ENCODE measurements around the gene BSPRY.

Gene BSPRY

DNA sequence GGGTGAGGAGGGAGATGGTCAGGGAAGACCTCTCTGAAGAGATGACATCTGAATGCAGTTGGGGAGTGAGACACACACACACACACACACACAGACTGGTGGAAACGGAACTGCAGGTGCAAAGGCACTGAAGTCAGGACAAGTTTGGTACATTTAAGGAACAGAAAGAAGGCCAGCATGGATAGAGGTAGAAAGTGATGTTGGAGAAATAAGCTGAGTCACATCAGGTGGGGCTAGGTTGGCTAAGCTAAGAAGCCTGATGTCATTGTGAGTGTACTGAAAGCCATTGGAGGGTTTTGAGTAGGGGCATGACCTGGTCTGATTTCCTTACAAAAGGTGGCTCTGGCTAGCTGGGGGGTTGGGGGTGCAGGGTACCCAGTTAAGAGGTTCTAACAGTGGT, 3.1 kb downstream of the BSPRY start:
- intact Hi-C loops (cut with DNase I; ENCODE audit: low total_unique reads) = loop anchor here (5.0 kb wide), 1 partner anchor 240 kb away; no protein-coding TSS in a partner anchor
- no peak overlapping the region for H3K4me3 ChIP-seq
- H3K36me3 ChIP-seq = no peaks in the 10 kb centered on the region
- DNase-seq = no peak
- H3K9me3 ChIP-seq = no peaks in the 10 kb centered on the region
- no peak overlapping the region for H3K27ac ChIP-seq
- H3K27me3 ChIP-seq = peaks cover 0 to 5% of the 10 kb centered on the region in 2 donors
- H3K4me1 ChIP-seq = peaks cover 0 to 15% (median 11%) of the 10 kb centered on the region in 4 donors
- TF ChIP-seq CTCF (IDR thresholded peaks at IDR 0.05) = no peak

- peaks cover 0 to 4% (median 3%) of the 10 kb centered on the region in 4 donors for H3K4me1 ChIP-seq
- no peak overlapping the region for H3K4me3 ChIP-seq
- TF ChIP-seq CTCF (IDR thresholded peaks at IDR 0.05) = no peak
- DNase-seq = no peak
- H3K27me3 ChIP-seq = peaks cover 0 to 5% of the 10 kb centered on the region in 2 donors
- H3K9me3 ChIP-seq = no peaks in the 10 kb centered on the region
- H3K27ac ChIP-seq = no peak overlapping the region
- no peaks in the 10 kb centered on the region for H3K36me3 ChIP-seq
- intact Hi-C loops (cut with DNase I; ENCODE audit: low total_unique reads) = no loop called here
Observed at GRCh38 chr9:113355040-113355596, 5.8 kb downstream of the BSPRY start.

- H3K4me3 ChIP-seq = no peak overlapping the region
- TF ChIP-seq CTCF (IDR thresholded peaks at IDR 0.05) = no peak
- DNase-seq = no peak
- H3K4me1 ChIP-seq = no peaks in the 10 kb centered on the region
- no peaks in the 10 kb centered on the region for H3K36me3 ChIP-seq
- no peaks in the 10 kb centered on the region for H3K9me3 ChIP-seq
- no peak overlapping the region for H3K27ac ChIP-seq
- peaks cover 0 to 5% of the 10 kb centered on the region in 2 donors for H3K27me3 ChIP-seq
- intact Hi-C loops (cut with DNase I; ENCODE audit: low total_unique reads) = no loop called here
Observed at GRCh38 chr9:113356686-113357292, 7.4 kb downstream of the BSPRY start.

- Histone ChIP-seq H3K9me3 (no peaks in the 10 kb centered on the region), H3K4me1 (no peaks in the 10 kb centered on the region), H3K27ac (no peak overlapping the region), H3K4me3 (no peak overlapping the region), H3K36me3 (no peaks in the 10 kb centered on the region), H3K27me3 (peaks cover 0 to 5% of the 10 kb centered on the region in 2 donors)
- DNase-seq = no peak
- intact Hi-C loops (cut with DNase I; ENCODE audit: low total_unique reads) = no loop called here
- TF ChIP-seq CTCF (IDR thresholded peaks at IDR 0.05) = no peak
Observed at GRCh38 chr9:113359385-113359784, 10.0 kb downstream of the BSPRY start.

GRCh38 chr9:113360242-113360842, 11.0 kb downstream of the BSPRY start:
- H3K27me3 ChIP-seq = peaks cover 0 to 5% of the 10 kb centered on the region in 2 donors
- H3K36me3 ChIP-seq = no peaks in the 10 kb centered on the region
- H3K4me3 ChIP-seq = no peak overlapping the region
- H3K9me3 ChIP-seq = no peaks in the 10 kb centered on the region
- intact Hi-C loops (cut with DNase I; ENCODE audit: low total_unique reads) = no loop called here
- no peak for TF ChIP-seq CTCF (IDR thresholded peaks at IDR 0.05)
- H3K4me1 ChIP-seq = no peaks in the 10 kb centered on the region
- H3K27ac ChIP-seq = no peak overlapping the region
- DNase-seq = no peak

All from tibial artery (tissue), 4 donors.